ENCODE results near the gene METTL8. TPM values are rescaled to one million over a fixed set of nuclear protein-coding genes. Genes with fewer than 3 reads are reported as not detected.

METTL8 gene
- total RNA-seq, 1 experiment from 2014 or later, result 27.7 TPM

DNA sequence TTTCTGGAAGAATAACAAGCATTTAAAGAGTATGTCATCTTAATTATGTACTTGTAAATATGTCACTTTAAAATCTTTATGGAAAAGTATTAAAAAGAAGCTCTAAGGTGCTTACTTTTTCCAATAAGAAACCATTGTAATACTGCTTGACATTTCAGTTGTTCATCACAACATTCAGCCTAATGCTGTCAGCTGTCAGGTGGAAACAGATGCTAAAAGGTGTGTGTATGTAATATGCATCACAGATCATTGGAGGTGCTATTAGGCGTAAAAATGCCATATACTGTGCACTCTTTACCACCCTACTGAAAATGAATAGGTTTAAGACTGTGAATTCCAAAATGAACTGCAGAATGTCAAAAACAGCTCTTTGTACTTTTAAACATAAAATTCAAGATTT lies 40.3 kb downstream of the METTL8 start:
- in situ Hi-C loops (cut with HindIII; ENCODE audit: low pct_unique_long_range_greater_than_20kb, low sequenced_read_pairs), result no loop called here
- no peak overlapping the region for H3K4me3 ChIP-seq (ENCODE audit: low read depth in 2 of 2, low read length in 2 of 2)
- TF ChIP-seq, protein P1, sequence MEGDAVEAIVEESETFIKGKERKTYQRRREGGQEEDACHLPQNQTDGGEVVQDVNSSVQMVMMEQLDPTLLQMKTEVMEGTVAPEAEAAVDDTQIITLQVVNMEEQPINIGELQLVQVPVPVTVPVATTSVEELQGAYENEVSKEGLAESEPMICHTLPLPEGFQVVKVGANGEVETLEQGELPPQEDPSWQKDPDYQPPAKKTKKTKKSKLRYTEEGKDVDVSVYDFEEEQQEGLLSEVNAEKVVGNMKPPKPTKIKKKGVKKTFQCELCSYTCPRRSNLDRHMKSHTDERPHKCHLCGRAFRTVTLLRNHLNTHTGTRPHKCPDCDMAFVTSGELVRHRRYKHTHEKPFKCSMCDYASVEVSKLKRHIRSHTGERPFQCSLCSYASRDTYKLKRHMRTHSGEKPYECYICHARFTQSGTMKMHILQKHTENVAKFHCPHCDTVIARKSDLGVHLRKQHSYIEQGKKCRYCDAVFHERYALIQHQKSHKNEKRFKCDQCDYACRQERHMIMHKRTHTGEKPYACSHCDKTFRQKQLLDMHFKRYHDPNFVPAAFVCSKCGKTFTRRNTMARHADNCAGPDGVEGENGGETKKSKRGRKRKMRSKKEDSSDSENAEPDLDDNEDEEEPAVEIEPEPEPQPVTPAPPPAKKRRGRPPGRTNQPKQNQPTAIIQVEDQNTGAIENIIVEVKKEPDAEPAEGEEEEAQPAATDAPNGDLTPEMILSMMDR (IDR thresholded peaks at IDR 0.05), result no peak
- TF ChIP-seq, protein P2, sequence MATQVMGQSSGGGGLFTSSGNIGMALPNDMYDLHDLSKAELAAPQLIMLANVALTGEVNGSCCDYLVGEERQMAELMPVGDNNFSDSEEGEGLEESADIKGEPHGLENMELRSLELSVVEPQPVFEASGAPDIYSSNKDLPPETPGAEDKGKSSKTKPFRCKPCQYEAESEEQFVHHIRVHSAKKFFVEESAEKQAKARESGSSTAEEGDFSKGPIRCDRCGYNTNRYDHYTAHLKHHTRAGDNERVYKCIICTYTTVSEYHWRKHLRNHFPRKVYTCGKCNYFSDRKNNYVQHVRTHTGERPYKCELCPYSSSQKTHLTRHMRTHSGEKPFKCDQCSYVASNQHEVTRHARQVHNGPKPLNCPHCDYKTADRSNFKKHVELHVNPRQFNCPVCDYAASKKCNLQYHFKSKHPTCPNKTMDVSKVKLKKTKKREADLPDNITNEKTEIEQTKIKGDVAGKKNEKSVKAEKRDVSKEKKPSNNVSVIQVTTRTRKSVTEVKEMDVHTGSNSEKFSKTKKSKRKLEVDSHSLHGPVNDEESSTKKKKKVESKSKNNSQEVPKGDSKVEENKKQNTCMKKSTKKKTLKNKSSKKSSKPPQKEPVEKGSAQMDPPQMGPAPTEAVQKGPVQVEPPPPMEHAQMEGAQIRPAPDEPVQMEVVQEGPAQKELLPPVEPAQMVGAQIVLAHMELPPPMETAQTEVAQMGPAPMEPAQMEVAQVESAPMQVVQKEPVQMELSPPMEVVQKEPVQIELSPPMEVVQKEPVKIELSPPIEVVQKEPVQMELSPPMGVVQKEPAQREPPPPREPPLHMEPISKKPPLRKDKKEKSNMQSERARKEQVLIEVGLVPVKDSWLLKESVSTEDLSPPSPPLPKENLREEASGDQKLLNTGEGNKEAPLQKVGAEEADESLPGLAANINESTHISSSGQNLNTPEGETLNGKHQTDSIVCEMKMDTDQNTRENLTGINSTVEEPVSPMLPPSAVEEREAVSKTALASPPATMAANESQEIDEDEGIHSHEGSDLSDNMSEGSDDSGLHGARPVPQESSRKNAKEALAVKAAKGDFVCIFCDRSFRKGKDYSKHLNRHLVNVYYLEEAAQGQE (IDR thresholded peaks at IDR 0.05; ENCODE audit: insufficient read depth in 1 of 2, low read depth in 2 of 2, low read length in 1 of 2), result no peak
- TF ChIP-seq TCF7L2 (IDR thresholded peaks at IDR 0.05; ENCODE audit: low read depth, low read length) (no peak), POLR2AphosphoS5 (IDR thresholded peaks at IDR 0.05; ENCODE audit: low read depth, low read length) (no peak), SIN3A (IDR thresholded peaks at IDR 0.05; ENCODE audit: borderline replicate concordance, insufficient read depth, low read depth, low read length) (no peak)
- no peak for ATAC-seq
- CTCF ChIA-PET, result no interaction called here
- no peaks in the 10 kb centered on the region for H3K36me3 ChIP-seq (ENCODE audit: control insufficient read depth, insufficient read depth, low read length)
- intact Hi-C loops (cut with micrococcal nuclease; ENCODE audit: unreplicated experiment), result no loop called here
- H3K27me3 ChIP-seq (ENCODE audit: control insufficient read depth, insufficient read depth, low read length), result no peaks in the 10 kb centered on the region
- no peak for DNase-seq (ENCODE audit: low read depth, low spot score)
- BruUV-seq (replicated peaks), result no TSS peak
- H3K9me3 ChIP-seq (ENCODE audit: control insufficient read depth, insufficient read depth, low read depth, low read length), result no peaks in the 10 kb centered on the region
- no peak overlapping the region for H3K27ac ChIP-seq (ENCODE audit: low read length)
- POLR2A ChIA-PET, result no interaction called here
- peaks cover 6% of the 10 kb centered on the region for H3K4me1 ChIP-seq (ENCODE audit: control insufficient read depth, insufficient read depth, low read length)

DNA sequence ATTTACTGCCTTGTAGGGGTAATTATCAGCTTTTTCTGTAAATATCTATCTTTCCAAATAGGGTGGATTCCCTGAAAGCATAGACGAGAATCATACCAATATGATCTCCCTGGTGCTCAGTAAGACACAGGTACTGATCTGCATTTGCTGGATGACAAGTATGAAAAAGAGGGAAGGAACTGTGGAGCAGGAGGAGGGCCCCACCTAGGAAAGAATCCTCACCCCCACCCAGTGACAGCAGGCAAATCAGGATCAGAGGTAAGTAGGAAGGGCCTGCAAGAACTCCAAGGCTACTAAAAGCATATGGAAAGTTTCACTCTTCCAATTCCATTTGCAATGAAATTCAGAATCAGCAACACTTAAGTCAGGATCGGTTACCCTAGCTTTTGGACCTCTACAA lies 42.3 kb downstream of the METTL8 start:
- Histone ChIP-seq H3K27ac (ENCODE audit: low read length) (peak overlapping the region; percentile 29; the same call in 1 of the 2 replicates), H3K9me3 (ENCODE audit: control insufficient read depth, insufficient read depth, low read depth, low read length) (no peaks in the 10 kb centered on the region), H3K4me1 (ENCODE audit: control insufficient read depth, insufficient read depth, low read length) (peaks cover 6% of the 10 kb centered on the region), H3K27me3 (ENCODE audit: control insufficient read depth, insufficient read depth, low read length) (no peaks in the 10 kb centered on the region), H3K36me3 (ENCODE audit: control insufficient read depth, insufficient read depth, low read length) (no peaks in the 10 kb centered on the region), H3K4me3 (ENCODE audit: low read depth in 2 of 2, low read length in 2 of 2) (no peak overlapping the region)
- ATAC-seq, result peak; percentile 69
- intact Hi-C loops (cut with micrococcal nuclease; ENCODE audit: unreplicated experiment) (no loop called here), in situ Hi-C loops (cut with HindIII; ENCODE audit: low pct_unique_long_range_greater_than_20kb, low sequenced_read_pairs) (no loop called here)
- TF ChIP-seq, protein P2 (IDR thresholded peaks at IDR 0.05; ENCODE audit: insufficient read depth in 1 of 2, low read depth in 2 of 2, low read length in 1 of 2), result no peak
- no peak for TF ChIP-seq POLR2AphosphoS5 (IDR thresholded peaks at IDR 0.05; ENCODE audit: low read depth, low read length)
- TF ChIP-seq, protein P1 (IDR thresholded peaks at IDR 0.05), result no peak
- TF ChIP-seq TCF7L2 (IDR thresholded peaks at IDR 0.05; ENCODE audit: low read depth, low read length), result no peak
- TF ChIP-seq SIN3A (IDR thresholded peaks at IDR 0.05; ENCODE audit: borderline replicate concordance, insufficient read depth, low read depth, low read length), result no peak
- CTCF ChIA-PET, result no interaction called here
- no TSS peak for BruUV-seq (replicated peaks)
- DNase-seq (ENCODE audit: low read depth, low spot score), result no peak
- POLR2A ChIA-PET, result no interaction called here
